ENCODE data around the gene KANSL3. TPM values are rescaled to one million over a fixed set of nuclear protein-coding genes. Genes with fewer than 3 reads are reported as not detected.
A peak's percentile ranks its signal among the peaks of the same experiment; 100 is the strongest.

The KANSL3 gene
- total and polyA plus RNA-seq, 9 of the 15 experiments (the other 6 are each of a cell fraction or from before 2014, with no cell fraction given): 11.3 to 43.7 (median 27.9) TPM

GRCh38 chr2:96601382-96602292 is 36.5 kb downstream of the KANSL3 start (continued):
- TF ChIP-seq E2F1 (CRISPR knock-in tag; IDR thresholded peaks at IDR 0.05) (no peak), IRF1 (CRISPR knock-in tag; IDR thresholded peaks at IDR 0.05; ENCODE audit: borderline replicate concordance) (no peak), NELFE (IDR thresholded peaks at IDR 0.05; ENCODE audit: insufficient read depth, insufficient read length) (no peak), ZBTB5 (IDR thresholded peaks at IDR 0.05) (no peak), EP400 (IDR thresholded peaks at IDR 0.05) (no peak), IFI16 (CRISPR knock-in tag; IDR thresholded peaks at IDR 0.05) (no peak), C11orf30 (IDR thresholded peaks at IDR 0.05; ENCODE audit: low read depth) (no peak), CTBP1 (IDR thresholded peaks at IDR 0.05; ENCODE audit: borderline replicate concordance) (no peak), NEUROD1 (IDR thresholded peaks at IDR 0.05; ENCODE audit: borderline replicate concordance, low read depth, low read length, partially characterized antibody) (no peak), GATAD2A (IDR thresholded peaks at IDR 0.05) (no peak), PRMT5 (CRISPR knock-in tag; IDR thresholded peaks at IDR 0.05) (no peak), SAFB2 (IDR thresholded peaks at IDR 0.05; ENCODE audit: borderline replicate concordance, low read depth, low read length, severe bottlenecking) (no peak), ESRRB (CRISPR knock-in tag; IDR thresholded peaks at IDR 0.05; ENCODE audit: borderline replicate concordance) (no peak), MAZ (CRISPR knock-in tag; conservative IDR thresholded peaks at IDR 0.05 in 1 of 2, IDR thresholded peaks at IDR 0.05 in 1 of 2) (peak in 1 of 2 experiments; percentile 39; a peak in 2 of 4 replicates), ZNF830 (CRISPR knock-in tag; IDR thresholded peaks at IDR 0.05) (no peak), ZBTB8A (IDR thresholded peaks at IDR 0.05; ENCODE audit: partially characterized antibody) (no peak), ZNF586 (CRISPR knock-in tag; conservative IDR thresholded peaks at IDR 0.05) (no peak), CBX1 (IDR thresholded peaks at IDR 0.05; ENCODE audit: low read depth) (no peak), CBFA2T3 (IDR thresholded peaks at IDR 0.05) (peak; percentile 46; the same call in 1 of the 2 replicates), ZBTB33 (CRISPR knock-in tag; IDR thresholded peaks at IDR 0.05) (no peak), HNRNPK (IDR thresholded peaks at IDR 0.05; ENCODE audit: low read depth, low read length, poor library complexity, severe bottlenecking) (no peak)

All from K562 (cell line).